Measurements from ENCODE around the gene CYP27C1. TPM values are rescaled to one million over a fixed set of nuclear protein-coding genes. Genes with fewer than 3 reads are reported as not detected.

The CYP27C1 gene
- total RNA-seq, 1 donor from 2014 or later, result 5.7 TPM

- H3K4me1 Mint-ChIP-seq (ENCODE audit: low read depth, unreplicated experiment), result no peaks in the 10 kb centered on the region
- H3K27me3 Mint-ChIP-seq (ENCODE audit: low read depth, unreplicated experiment), result no peaks in the 10 kb centered on the region
- no peaks in the 10 kb centered on the region for H3K36me3 ChIP-seq (ENCODE audit: insufficient read depth, low read length)
- H3K27ac ChIP-seq (ENCODE audit: low read depth, low read length), result no peak overlapping the region
- TF ChIP-seq CTCF (IDR thresholded peaks at IDR 0.05; ENCODE audit: insufficient read depth, low read depth, low read length) (no peak), EZH2 (IDR thresholded peaks at IDR 0.05; ENCODE audit: insufficient read depth, low read length) (no peak)
- H3K4me1 ChIP-seq (ENCODE audit: insufficient read depth, low read length), result no peaks in the 10 kb centered on the region
- no peak overlapping the region for H3K4me3 Mint-ChIP-seq (ENCODE audit: unreplicated experiment)
- DNase-seq (ENCODE audit: low read depth) (no peak), FAIRE-seq (no peak)
- H4K20me1 ChIP-seq (ENCODE audit: insufficient read depth, low read length), result no peaks in the 10 kb centered on the region
- H3K79me2 ChIP-seq (ENCODE audit: insufficient read depth, low read length), result no peaks in the 10 kb centered on the region
- no peak overlapping the region for H3K4me3 ChIP-seq (ENCODE audit: insufficient read depth, low read depth, low read length)
- H3K27me3 ChIP-seq (ENCODE audit: insufficient read depth, low read length), result no peaks in the 10 kb centered on the region
- no peak overlapping the region for H3K27ac Mint-ChIP-seq (ENCODE audit: unreplicated experiment)
- peaks cover 5% of the 10 kb centered on the region for H3K9me3 Mint-ChIP-seq (ENCODE audit: unreplicated experiment)
- H3K9ac ChIP-seq (ENCODE audit: low read length), result no peak overlapping the region
- no peak overlapping the region for H2AFZ ChIP-seq (ENCODE audit: low read depth, low read length)
- H3K36me3 Mint-ChIP-seq (ENCODE audit: low read depth, unreplicated experiment), result peaks cover 14% of the 10 kb centered on the region
- H3K9me3 ChIP-seq (ENCODE audit: insufficient read depth, low read depth, low read length), result no peaks in the 10 kb centered on the region
- H3K4me2 ChIP-seq (ENCODE audit: low read length), result no peak overlapping the region
Measured at GRCh38 chr2:127183771-127184170, 36.3 kb downstream of the CYP27C1 start.

GRCh38 chr2:127182626-127183458, 37.3 kb downstream of the CYP27C1 start:
- H4K20me1 ChIP-seq (ENCODE audit: insufficient read depth, low read length), result no peaks in the 10 kb centered on the region
- H3K4me1 ChIP-seq (ENCODE audit: insufficient read depth, low read length), result no peaks in the 10 kb centered on the region
- H3K4me2 ChIP-seq (ENCODE audit: low read length), result no peak overlapping the region
- peaks cover 9% of the 10 kb centered on the region for H3K36me3 Mint-ChIP-seq (ENCODE audit: low read depth, unreplicated experiment)
- H3K79me2 ChIP-seq (ENCODE audit: insufficient read depth, low read length), result no peaks in the 10 kb centered on the region
- H3K27me3 ChIP-seq (ENCODE audit: insufficient read depth, low read length), result no peaks in the 10 kb centered on the region
- no peaks in the 10 kb centered on the region for H3K27me3 Mint-ChIP-seq (ENCODE audit: low read depth, unreplicated experiment)
- no peak overlapping the region for H3K4me3 Mint-ChIP-seq (ENCODE audit: unreplicated experiment)
- H3K27ac ChIP-seq (ENCODE audit: low read depth, low read length), result no peak overlapping the region
- peaks cover 5% of the 10 kb centered on the region for H3K9me3 Mint-ChIP-seq (ENCODE audit: unreplicated experiment)
- no peaks in the 10 kb centered on the region for H3K9me3 ChIP-seq (ENCODE audit: insufficient read depth, low read depth, low read length)
- TF ChIP-seq EZH2 (IDR thresholded peaks at IDR 0.05; ENCODE audit: insufficient read depth, low read length) (no peak), CTCF (IDR thresholded peaks at IDR 0.05; ENCODE audit: insufficient read depth, low read depth, low read length) (no peak)
- no peak overlapping the region for H3K27ac Mint-ChIP-seq (ENCODE audit: unreplicated experiment)
- no peak overlapping the region for H3K4me3 ChIP-seq (ENCODE audit: insufficient read depth, low read depth, low read length)
- DNase-seq (ENCODE audit: low read depth) (no peak), FAIRE-seq (no peak)
- H3K36me3 ChIP-seq (ENCODE audit: insufficient read depth, low read length), result no peaks in the 10 kb centered on the region
- H3K9ac ChIP-seq (ENCODE audit: low read length), result no peak overlapping the region
- no peaks in the 10 kb centered on the region for H3K4me1 Mint-ChIP-seq (ENCODE audit: low read depth, unreplicated experiment)
- no peak overlapping the region for H2AFZ ChIP-seq (ENCODE audit: low read depth, low read length)

- no peak overlapping the region for H2AFZ ChIP-seq (ENCODE audit: low read depth, low read length)
- no peaks in the 10 kb centered on the region for H3K27me3 ChIP-seq (ENCODE audit: insufficient read depth, low read length)
- DNase-seq (ENCODE audit: low read depth) (no peak), FAIRE-seq (no peak)
- Mint-ChIP-seq H3K27me3 (ENCODE audit: low read depth, unreplicated experiment) (no peaks in the 10 kb centered on the region), H3K36me3 (ENCODE audit: low read depth, unreplicated experiment) (peaks cover 8% of the 10 kb centered on the region), H3K4me3 (ENCODE audit: unreplicated experiment) (no peak overlapping the region), H3K9me3 (ENCODE audit: unreplicated experiment) (peaks cover 5% of the 10 kb centered on the region), H3K27ac (ENCODE audit: unreplicated experiment) (no peak overlapping the region), H3K4me1 (ENCODE audit: low read depth, unreplicated experiment) (no peaks in the 10 kb centered on the region)
- H3K36me3 ChIP-seq (ENCODE audit: insufficient read depth, low read length), result no peaks in the 10 kb centered on the region
- H3K4me2 ChIP-seq (ENCODE audit: low read length), result no peak overlapping the region
- no peak overlapping the region for H3K9ac ChIP-seq (ENCODE audit: low read length)
- no peaks in the 10 kb centered on the region for H3K4me1 ChIP-seq (ENCODE audit: insufficient read depth, low read length)
- no peak overlapping the region for H3K27ac ChIP-seq (ENCODE audit: low read depth, low read length)
- no peak overlapping the region for H3K4me3 ChIP-seq (ENCODE audit: insufficient read depth, low read depth, low read length)
- no peaks in the 10 kb centered on the region for H4K20me1 ChIP-seq (ENCODE audit: insufficient read depth, low read length)
- H3K9me3 ChIP-seq (ENCODE audit: insufficient read depth, low read depth, low read length), result no peaks in the 10 kb centered on the region
- no peaks in the 10 kb centered on the region for H3K79me2 ChIP-seq (ENCODE audit: insufficient read depth, low read length)
- TF ChIP-seq EZH2 (IDR thresholded peaks at IDR 0.05; ENCODE audit: insufficient read depth, low read length) (no peak), CTCF (IDR thresholded peaks at IDR 0.05; ENCODE audit: insufficient read depth, low read depth, low read length) (no peak)
Measured at GRCh38 chr2:127181851-127182250, 38.2 kb downstream of the CYP27C1 start.

Data from astrocyte (in vitro differentiated cells and primary cell).